Measurements from ENCODE around the gene RAD51B.
A peak's percentile ranks its signal among the peaks of the same experiment; 100 is the strongest.
"Not testable (repeated sequence)": the region's sequence is repeated elsewhere in the genome, so short reads cannot be mapped to it uniquely, and the experiment has no call there.

The RAD51B gene

DNA sequence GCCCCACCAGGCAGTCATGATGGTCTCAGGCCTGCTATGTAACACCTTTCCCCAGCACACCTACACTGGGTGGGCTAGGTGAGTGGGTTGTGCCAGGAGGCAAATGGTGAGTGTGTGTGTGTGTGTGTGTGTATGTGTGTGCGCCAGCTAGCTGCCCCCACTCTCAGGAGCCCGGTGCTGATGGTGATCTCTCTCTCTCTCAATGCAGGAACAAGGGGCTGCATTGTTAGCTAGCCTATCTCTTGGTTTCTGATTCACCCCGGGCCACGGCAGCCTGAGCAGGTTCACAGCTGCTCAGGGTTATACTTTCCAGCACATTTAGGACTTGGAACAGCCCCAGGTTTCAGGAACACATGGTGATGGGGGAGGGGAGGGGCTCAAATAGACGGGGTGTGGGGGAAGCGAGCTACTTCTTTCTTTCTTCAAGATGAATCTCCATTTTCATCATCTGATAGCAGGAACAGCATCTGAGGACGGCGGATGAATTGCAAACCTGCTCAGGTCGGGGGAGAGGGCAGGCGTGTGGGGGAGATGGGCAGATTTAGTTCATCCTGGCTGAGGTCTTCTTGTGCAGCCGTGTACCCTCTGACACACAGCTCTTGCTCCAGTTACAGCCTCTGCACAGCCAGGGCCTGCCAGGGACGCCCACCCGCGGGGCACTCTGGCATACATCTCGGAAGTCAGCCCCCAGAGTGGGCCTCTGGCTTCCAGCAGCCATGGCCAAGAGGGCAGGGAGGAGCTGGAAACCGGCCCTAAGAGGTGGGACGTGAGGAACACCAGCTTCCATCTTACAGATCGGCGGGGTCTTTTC lies 835.6 kb downstream of the RAD51B start:
- DNase-seq = no peak

DNA sequence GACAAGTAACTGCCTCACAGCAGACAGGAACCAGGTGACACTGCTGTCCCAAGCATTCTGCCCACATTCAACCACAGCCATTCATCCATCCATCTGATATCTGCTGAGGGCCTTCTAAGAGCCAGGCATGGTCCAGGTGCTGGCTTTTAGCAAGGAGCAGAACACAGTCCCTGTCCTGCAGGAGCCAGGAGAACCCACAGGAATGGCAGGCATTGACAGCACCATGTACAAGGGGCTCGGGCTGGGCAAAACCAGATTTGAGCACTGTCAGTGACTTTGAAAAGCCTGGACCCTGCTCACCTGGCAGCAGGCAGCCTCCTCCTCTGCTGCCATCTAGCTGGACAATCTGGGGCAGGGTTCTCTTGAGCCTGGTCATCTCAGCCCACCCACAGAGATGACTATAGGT lies 836.3 kb downstream of the RAD51B start:
- no peak for DNase-seq

DNA sequence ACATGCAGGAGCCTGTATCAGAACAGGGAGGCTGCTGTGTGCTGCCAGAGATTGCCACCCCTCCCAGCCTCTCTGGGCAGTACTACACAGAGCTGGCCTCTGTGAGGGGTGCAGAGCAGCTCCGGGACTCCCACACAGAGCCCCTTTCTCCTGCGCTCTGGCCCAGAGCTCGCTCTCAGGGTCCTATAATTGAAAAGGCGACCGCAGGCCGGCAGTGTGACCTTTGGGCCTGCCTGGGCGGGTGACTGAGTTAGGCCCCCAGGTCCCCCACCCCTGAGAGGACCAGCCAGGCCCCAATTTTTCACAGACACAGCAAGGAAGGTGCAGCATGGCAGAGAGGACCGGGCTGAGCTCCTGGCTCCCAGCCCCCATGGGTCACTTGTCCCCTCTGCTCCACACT lies 836.9 kb downstream of the RAD51B start:
- DNase-seq = no peak

DNA sequence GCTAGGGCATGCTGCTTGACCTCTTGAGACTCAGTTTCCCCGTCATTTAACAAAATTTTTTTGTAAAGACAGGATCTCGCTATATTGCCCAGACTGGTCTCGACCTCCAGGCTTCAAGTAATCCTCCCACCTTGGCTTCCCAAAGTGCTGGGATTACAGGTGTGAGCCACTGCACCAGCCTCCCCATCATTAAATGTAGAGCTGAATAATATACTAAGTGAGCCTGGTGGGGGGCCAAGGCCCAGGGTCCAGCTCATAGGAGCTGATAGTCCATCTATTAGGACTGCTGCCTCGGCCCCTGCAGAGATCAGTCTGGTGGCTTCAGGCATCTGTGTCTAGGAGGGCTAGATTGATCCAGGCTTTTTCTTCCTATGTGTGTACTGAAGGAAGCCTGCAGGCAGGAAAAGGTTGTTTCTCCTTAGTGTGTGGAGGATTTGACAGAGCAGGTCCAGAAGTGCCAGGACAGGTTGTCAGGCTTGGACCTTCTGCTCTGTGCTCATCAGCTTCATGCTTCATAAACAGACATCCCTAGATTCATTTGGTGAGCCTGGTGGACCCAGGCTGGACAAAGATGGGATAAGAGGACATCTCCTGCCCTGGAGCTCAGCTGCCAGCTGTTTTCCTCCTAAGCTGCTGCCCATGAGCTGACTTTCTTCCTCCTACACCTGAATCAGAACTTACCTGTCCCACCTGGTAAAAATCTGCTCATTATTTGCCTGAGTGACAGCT lies 837.9 kb downstream of the RAD51B start:
- no peak for DNase-seq

DNA sequence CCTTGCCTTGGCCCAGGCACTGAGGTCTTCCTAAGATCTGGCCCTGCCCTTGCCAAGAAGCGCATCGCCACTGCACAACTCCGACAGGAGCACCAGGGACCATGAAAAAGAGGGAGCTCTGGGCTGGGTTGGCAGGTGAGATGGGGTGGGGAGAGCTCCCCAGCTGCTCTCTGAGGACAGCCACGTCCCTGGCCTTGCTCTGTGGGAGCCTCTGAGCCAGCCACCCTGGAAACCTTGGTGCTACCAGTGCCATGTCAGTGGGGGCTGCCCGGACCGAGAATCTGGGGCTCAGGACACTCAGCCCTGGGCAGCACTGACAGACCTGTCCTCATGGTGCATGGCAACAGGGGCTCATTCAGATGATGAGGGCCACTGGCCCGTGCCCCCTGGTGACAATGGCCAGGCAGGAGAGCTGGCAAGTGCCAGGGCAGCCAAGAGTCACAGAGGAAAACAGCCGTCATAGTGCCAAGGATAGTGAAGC lies 838.5 kb downstream of the RAD51B start:
- DNase-seq = no peak

DNA sequence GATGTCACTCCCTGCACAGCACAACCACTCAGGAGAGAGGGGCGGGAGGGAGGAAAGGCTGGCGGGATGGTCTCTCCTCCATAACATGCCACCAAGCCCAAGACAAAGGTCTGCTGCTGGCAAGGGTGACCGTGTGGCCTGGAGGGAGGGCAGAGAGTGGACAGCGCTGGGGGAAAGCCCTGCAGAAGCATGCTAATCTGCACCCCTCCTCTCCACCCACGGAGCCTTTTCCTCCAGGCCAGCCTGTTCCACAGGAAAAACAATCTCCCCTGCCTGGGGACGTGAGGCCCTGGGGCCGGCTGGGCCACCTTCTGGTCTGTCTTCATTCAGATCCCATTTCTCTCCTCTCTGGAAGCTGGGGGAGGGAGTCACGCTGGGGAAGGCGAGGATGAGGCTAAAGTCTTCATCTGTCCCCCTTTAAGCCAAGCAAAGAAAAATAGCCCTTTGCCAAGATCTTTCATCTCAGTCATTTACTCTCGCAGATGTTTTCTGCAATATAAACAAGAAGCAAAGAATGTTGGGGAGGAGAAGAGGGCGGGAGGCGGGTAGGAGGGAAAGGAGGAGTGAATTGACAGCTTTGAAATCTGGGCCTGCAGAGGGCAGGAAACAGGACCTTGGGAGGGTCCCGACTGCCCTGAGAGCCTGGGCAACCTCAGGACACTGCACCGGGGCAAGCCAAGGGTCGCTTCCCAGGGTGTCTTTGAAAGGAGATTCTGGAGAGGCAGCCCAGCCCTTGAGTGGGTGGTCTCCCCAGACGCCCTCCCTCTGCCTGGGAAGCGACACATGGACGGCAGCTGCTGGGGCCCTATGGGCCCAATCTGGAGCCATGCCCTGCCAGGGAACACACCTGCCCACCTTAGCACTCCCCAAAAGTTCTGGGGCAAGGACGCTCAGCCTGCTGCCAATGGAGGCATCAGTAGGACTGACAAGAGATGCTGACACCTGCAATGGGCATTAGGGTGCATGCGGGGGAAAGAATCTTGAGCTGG lies 839.7 kb downstream of the RAD51B start:
- DNase-seq = no peak

DNA sequence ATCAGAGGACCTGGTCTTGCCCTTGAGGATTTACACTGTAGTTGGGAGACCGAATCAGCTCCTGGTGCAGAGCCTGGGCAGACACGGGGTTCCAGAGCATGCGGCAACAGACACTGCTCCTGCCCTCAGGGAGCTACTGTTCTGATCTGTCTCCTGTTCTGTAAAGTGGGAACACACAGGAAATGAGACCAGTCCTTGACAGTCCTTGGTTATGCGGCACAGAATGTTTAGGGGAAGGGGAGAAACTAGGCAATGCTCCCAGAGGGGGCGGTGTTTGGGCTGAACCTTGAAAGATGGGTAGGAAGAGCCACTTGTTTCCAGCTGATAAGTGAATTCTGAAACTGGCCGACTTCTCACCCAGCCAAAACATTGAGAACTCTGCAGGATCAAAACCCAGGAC lies 840.9 kb downstream of the RAD51B start:
- no peak for DNase-seq

DNA sequence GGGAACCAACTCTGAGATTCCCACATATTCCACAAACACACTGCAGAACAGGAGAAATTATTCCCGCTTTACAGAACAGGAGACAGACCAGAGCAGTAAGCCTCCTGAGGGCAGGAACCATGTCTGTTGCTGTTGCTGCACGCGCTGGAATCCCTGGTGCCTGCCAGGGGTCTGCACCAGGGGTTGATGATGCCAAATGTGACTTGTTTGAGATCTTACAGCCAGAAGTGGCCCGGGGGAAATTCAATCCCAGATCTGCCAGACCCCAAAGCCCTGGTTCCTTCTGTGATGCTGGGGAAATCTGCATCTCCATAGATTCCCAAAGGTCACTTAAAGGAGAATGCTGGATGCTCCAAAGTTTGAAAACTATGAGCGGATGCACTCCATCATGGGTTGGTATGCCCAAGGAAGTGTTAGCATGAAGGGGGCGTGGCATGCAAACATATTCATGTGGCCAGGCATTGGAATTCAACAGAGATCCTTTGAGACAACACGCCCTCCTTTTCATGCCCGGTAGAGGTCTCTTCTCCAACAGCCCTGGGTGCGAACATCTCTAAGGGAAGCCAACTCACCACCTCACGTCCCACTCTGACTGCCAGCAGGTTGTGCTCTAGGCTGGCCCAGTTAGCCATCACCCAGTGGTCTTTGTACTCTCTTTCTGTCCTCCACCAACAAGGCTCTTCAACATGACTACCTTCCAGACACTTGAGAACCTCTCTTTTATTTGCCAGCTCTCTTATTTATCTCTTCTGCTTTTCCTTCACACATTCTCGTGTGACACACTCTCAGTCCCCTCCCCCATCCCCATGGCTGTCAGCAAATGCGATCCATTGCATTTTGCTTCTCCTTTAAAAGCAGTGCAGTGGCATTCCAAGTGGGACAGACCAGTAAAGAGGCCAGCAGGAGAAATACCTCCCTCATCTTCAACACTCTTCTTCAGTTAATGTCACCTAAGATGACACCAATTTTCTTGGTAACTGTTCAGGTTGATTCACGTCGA lies 841.9 kb downstream of the RAD51B start:
- no peak for DNase-seq

DNA sequence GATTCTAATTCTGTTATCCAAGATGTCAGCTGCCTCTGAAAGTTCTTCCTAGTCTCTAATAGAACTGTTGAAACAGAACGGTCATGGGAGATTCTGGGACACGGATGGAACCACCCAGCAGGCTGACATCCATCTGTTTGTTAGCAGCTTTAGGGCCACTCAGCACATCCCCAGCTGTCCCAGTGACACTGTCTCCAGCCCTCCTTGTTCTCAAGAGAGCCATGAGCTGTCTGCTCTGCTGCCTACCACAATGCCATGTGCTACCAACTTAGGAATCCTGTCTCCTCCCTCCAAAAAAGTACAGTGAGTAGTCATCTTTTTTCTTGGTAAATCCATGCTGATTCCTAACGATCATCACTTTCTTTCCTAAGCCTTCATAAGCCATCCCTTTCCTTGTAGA lies 842.8 kb downstream of the RAD51B start:
- no peak for DNase-seq

DNA sequence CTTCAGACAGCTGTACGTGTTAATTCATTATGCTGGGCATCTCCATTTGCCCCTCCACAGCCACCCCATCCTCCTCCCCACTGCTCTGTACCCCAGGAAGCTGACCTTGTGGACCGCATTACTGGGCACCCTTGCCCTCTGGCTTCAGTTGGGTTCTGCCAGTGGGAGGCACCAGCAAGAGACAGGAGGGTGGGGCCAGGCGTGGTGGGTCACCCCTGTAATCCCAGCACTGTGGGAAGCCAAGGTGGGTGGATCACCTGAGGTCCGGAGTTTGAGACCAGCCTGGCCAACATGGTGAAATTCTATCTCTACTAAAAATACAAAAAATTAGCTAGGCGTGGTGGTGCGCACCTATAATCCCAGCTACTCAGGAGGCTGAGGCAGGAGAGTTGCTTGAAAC lies 843.2 kb downstream of the RAD51B start:
- DNase-seq = not testable (repeated sequence)

DNA sequence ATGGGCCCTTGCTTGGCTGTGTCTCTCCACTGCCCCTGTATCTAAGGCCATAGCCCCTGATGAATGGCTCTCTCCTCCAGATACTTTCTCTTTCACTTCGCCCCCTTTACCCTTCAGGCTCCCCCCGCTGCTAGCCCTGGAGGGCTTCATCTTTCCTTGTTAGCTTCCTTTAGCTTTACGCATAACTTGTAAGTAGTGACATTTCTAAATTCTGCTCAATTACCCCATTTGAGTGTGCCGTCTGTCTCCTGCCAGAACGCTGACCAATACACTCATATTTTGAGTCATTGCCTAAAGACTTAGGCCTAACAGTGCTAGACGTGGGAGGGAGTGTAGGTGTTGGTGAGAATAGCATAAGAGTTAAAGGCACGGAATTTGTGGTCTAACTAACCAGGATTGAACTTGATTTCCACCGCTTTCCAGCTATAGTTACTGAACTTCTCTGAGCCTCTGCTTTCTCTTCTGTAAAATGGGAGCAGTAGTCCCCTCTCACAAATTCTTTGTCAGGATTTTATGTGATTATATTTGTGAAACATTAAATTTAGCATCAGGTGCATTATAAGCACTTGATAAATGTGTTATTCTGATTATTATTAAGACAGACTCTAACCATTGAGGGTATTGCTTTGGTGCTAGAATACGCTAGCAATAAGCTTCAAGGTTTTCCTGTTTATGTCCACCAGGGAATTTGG lies 844.0 kb downstream of the RAD51B start:
- DNase-seq = peak; percentile 25 to 34

DNA sequence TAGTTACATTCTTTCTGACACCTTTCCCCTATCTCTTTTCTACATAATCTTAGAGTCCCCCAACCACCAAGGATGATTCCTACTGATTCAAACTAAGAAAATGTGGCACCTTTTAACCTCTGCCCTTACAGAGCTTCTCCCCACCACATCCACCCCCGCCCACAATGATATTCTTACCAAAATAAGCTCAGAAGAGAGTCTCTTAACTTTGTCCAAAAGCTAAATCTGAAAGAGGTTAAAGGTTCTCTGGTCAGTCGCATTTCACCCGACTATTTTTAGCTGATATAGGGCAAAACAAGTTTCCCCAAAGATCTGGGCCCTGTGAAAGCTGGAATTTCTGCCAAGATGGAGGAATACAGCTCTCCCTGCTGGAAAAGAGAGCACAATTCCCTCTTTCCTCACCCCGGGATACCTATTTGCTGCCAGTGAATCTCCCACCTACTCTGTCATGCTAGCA lies 844.7 kb downstream of the RAD51B start:
- no peak for DNase-seq

DNA sequence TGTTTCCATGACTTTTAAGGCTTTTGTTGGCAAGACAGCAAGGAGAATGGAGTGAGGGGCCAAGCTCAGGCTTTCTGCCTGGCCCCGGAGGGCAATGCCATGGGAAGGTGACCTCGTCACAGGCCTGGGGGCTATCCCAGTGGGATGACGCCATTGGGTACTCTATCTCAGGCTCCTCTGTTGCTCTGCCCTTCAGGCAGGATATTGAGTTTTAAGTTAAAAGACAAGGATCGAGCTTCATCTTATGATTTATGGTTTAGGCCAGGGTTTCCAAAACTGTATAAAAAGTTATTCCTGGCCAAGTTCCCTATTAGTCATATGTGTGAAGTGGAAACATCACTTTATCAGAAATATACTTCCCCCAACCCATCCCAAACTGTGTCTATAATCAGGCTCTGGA lies 845.6 kb downstream of the RAD51B start:
- no peak for DNase-seq

DNA sequence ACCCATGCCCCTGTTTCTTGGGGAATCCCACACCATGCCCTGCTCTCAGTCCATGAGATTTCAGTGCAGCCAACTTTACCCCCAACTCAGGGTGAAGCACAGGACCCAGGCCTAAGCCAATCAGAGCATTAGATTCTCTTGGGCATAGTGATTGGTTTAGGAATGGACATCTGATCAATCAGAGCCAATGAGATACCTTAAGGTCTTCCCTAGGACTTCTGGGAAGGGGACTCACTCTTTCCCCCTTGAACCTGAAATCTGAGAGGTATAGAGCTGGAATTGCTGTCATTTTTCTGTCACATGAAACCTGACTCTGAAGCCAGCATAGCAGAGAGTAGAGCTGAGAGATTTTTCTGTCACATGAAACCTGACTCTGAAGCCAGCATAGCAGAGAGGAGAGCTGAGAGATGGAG lies 846.2 kb downstream of the RAD51B start:
- DNase-seq = no peak

DNA sequence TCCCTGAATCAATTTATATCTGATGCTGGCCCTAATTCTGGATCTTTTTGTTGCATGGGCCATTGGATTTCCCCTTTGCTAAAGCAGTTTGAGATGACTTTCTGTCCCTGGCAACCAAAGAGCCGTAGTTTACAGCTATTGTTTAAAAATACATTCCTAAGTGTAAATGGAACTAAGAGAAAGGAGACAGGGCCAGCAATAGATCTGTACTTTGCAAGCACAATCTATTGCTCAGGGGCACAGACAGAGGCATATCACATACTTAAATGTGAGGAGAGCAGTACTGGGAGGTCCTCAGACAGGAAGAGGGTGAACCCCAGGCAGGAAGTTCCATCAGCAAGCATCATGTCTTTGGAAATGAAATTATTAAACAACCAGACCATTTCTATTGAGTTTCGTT lies 846.7 kb downstream of the RAD51B start:
- no peak for DNase-seq

DNA sequence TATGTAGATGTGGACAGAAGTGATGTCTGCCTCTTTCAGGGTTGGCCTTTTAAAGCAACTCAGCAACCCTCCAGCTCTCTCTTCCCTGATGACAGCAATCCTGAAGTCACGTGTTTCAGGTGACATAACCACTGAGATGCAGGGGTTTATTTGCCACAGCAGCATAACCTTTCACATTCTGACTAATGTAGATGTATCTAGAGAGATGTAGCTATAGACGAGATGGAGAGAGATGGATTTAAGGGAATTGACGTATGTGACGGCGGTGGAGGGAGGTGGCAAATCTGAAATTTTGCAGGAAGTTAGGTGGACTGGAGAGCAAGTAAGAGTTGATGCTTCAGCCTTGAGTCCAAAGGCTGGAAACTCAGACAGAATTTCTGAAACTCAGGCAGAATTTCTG lies 847.3 kb downstream of the RAD51B start:
- no peak for DNase-seq

DNA sequence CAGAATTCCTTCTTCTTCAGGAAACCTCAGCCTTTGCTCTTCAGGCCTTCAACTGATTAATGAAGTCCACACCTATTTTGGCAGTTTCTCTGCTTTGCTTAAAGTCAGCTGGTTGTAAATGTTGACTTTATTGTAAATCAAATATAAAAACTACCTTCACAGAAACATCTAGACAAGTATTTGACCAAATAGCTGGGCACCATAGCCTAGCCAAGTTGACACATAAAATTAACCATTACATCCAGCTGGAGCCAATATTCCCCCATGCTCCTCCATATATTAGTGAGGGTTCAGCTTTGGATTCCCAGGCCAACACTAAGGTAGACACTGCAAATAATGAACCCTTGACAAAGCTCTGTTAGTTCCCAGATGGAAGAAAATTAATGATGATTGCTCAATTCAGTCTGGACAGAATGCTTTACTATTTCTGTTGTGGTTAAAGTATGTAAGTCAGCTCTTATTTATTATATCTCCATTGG lies 847.8 kb downstream of the RAD51B start:
- no peak for DNase-seq

DNA sequence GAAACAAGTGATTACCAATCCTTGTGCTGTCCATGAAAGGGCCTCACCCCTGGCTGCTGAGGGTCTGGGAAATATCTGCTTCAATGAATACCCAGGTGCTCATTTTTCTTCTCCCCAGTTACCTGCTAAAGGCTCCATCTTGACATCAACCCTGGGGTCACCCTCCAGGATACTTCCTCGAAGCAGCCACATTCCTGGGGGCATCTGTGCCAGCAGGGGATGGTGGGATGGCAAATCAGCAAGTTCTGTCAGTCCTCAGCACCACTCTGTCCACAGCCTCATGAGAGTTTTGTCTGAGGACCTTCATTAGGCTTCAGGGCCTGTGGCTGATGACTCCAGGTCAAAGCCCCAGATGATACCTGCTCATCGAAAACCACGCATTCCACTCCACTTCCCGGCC lies 848.4 kb downstream of the RAD51B start:
- no peak for DNase-seq

DNA sequence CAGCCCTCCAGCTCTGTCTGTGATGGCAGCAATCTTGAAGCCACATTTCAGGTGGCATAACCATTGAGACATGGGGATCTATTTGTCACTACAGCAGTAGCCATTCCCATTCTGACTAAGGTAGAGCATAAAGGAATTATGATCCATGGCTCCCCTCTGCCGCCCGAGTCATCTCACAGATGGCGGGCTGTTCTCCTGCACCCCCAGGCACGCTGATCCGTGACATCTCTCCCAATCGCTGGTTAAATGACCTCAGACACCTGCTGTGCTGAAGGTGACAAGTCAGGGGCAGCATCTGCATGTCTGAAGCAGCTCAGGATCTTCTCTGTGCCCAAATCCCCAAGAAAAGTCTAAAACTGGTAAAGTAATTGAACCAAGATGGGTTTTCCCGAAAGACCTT lies 849.0 kb downstream of the RAD51B start:
- no peak for DNase-seq

DNA sequence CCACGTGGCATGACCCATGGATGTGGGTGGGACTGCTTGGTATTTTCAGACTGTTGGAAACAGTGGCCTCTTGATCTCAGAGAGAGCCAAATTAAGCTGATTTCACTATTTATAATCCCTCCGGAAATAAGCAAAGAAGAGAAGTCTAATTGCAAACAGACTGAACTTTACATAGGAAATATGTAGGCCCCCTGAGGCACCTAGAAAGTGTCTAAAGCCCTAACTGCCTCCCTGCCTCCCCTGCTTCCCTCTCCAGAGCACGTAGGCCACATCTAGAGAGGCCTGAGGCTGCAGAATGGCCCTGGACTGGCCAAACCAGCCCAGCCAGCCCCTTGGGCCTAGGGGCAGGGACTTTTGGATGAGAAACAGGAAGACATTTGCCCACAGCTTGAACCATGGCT lies 849.5 kb downstream of the RAD51B start:
- no peak for DNase-seq
